Heart left ventricle (tissue), 13 donors: Measurements from ENCODE around the gene HECTD3.

Experiments used
- CTCF ChIP-seq, 12 donors: fragments of 200-600 bp; sonication (generic) in 4 of 12; IDR thresholded peaks; one replicate each; pipeline versions ENCODE4 v1.5.0 to v1.8.0; 2018 to 2022; ENCODE audit warnings: antibody characterized with exemption in 12 of 12, mild to moderate bottlenecking in 5 of 12
- POLR2A ChIP-seq, 2 donors: fragments of 450-650 bp; IDR thresholded peaks; one replicate each; pipeline ENCODE4 v1.6.1; 2017; ENCODE audit warnings: antibody characterized with exemption in 2 of 2, mild to moderate bottlenecking in 2 of 2, moderate library complexity in 2 of 2
- donor health status: ischemic (EF 13 %, LVEDD 7.1; RV severe dilation, severe dysfunction).
- donor health status: DM: no; HTN: yes; CAD: no.
- donor health status: DM: no; HTN: no; CAD: no.
- donor health status: ischemic (EF 25% LVEDD 6.9; RV normal size, moderate dysfunction).
- donor health status: ischemic (EF 25% LVEDD 5.7; RV mildly dilated, moderate dysfunction).
- donor health status: ischemic (EF 35%, LVEDD 5.7; RV mildly dilated, moderate dysfunction).
- donor health status: nonischemic (EF 11% LVEDD 7.7; RV severe dilation, severe dysfunction).
- donor health status: DM: yes; HTN: yes; CAD: no.
- donor health status: PGD.
- donor health status: ischemic (EF 29% LVEDD 5.4; RV normal size, mild dysfunction).
- donor health status: nonischemic (EF 23%, LVEDD 6.1; RV moderate dilation, normal function).

DNA sequence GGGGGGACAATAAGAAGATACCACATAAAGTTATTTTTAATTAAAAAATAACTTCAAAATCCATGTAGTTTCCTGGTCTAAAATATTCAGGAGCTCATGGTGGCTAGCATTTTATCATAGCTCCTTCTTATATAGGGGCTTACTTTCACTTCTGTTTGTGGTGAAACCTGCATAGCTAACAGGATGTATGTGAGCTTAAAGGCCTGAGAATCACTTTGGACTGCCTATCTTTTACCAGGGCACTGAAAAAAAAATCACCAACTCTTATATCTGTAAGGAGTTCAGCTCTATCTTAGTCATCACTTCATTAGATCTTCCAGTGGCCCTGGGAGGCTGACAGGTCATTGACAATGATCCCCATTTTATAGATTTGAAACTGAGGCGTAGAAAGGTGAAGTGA, 22.2 kb upstream of the HECTD3 start:
- TF ChIP-seq CTCF (IDR thresholded peaks at IDR 0.05) (no peak), POLR2A (IDR thresholded peaks at IDR 0.05) (no peak)
